K562 (cell line): Measurements from ENCODE around the gene ADGRA3. TPM values are rescaled to one million over a fixed set of nuclear protein-coding genes. Genes with fewer than 3 reads are reported as not detected.

Experiments
- ATAC-seq: fragments of 200-7000 bp; cut with Tn5 transposase; 3 replicates; pipeline ENCODE4 v1.9.1; 2020; ENCODE audit warnings: moderate library complexity
- BruUV-seq: library from RNA; stranded (reverse); fragments of 400-500 nt; replicated peaks from 2 replicates; lab custom pipeline; 2021; lab: Mats Ljungman, UMichigan
- CTCF ChIA-PET: fragments of 300-600 bp; formaldehyde crosslinking; extraction: SDS; loops from one replicate; lab custom pipeline; 2021; ENCODE audit warnings: low intra/inter-chr PET ratio; lab: Yijun Ruan, JAX
- POLR2A ChIA-PET: fragments of 300-600, 350-650 bp; sonication (Branson Sonifier 250); formaldehyde crosslinking; extraction: SDS; loops from one replicate; lab custom pipeline; 2021; ENCODE audit warnings: antibody characterized with exemption, inconsistent platforms; lab: Yijun Ruan, JAX
- DNase-seq, 4 experiments: peaks; one replicate each; pipeline versions ENCODE4 v3.0.0 to v3.0.0-alpha.2; 2011 to 2018; ENCODE audit warnings: low spot score in 3 of 4, mixed read lengths in 3 of 4; ENCODE audit errors: extremely low read depth in 1 of 4
- FAIRE-seq: peaks from 2 replicates; lab custom pipeline; 2011; peaks lifted over from hg19 to GRCh38; lab: Jason Lieb, UNC
- H2AFZ ChIP-seq: 2 replicates; pipeline ENCODE4 v1.6.0; 2011; ENCODE audit warnings: low read depth, low read length, control low read depth, inconsistent platforms
- H3K27ac ChIP-seq: fragments of 200-600 bp; 3 replicates; pipeline ENCODE4 v1.8.0; 2011; ENCODE audit warnings: low read depth, mild to moderate bottlenecking, control low read depth, inconsistent platforms, low read length, moderate library complexity, mixed read lengths; ENCODE audit errors: extremely low read depth
- H3K27me3 ChIP-seq, 2 experiments: fragments of 300-600 bp in 1 of 2; 2 replicates in 1 of 2; 3 replicates in 1 of 2; pipeline versions ENCODE4 v1.6.0 to v1.8.0; 2011; ENCODE audit warnings: inconsistent platforms in 2 of 2, low read length in 2 of 2, mild to moderate bottlenecking in 1 of 2, mixed read lengths in 1 of 2, moderate library complexity in 1 of 2; ENCODE audit not compliant: control insufficient read depth in 2 of 2, insufficient read depth in 2 of 2
- H3K36me3 ChIP-seq: fragments of 300-600 bp; 3 replicates; pipeline ENCODE4 v1.8.0; 2011; ENCODE audit warnings: mild to moderate bottlenecking, low read length, inconsistent platforms; ENCODE audit not compliant: control insufficient read depth, insufficient read depth
- H3K4me1 ChIP-seq, 2 experiments: fragments of 200-600 bp in 1 of 2; replicated peaks in 1 of 2; 2 replicates in 1 of 2; 3 replicates in 1 of 2; pipeline versions ENCODE4 v1.5.1 to v1.8.0; 2011; ENCODE audit warnings: inconsistent platforms in 2 of 2, low read length in 2 of 2, mild to moderate bottlenecking in 1 of 2, mixed read lengths in 1 of 2, moderate library complexity in 1 of 2; ENCODE audit not compliant: control insufficient read depth in 2 of 2, insufficient read depth in 2 of 2
- H3K4me2 ChIP-seq: 2 replicates; pipeline ENCODE4 v1.6.1; 2011; ENCODE audit warnings: low read length, control low read depth, inconsistent platforms, mixed read lengths; ENCODE audit not compliant: insufficient read depth
- H3K4me3 ChIP-seq: fragments of 200-600 bp; sonication (generic), shearing (Covaris generic); 2 replicates; pipeline ENCODE4 v1.5.1; 2016; ENCODE audit warnings: control low read depth, inconsistent platforms
- H3K79me2 ChIP-seq: fragments of 200-600 bp; 3 replicates; pipeline ENCODE4 v1.8.0; 2011; ENCODE audit warnings: low read length, inconsistent platforms; ENCODE audit not compliant: control insufficient read depth, insufficient read depth
- H3K9ac ChIP-seq, 2 experiments: 2 replicates each; pipeline versions ENCODE4 v1.6.0 to v1.6.1; 2011; ENCODE audit warnings: low read depth in 2 of 2, low read length in 2 of 2, control low read depth in 1 of 2, inconsistent platforms in 1 of 2, mild to moderate bottlenecking in 1 of 2, mixed read lengths in 1 of 2; ENCODE audit not compliant: insufficient read depth in 1 of 2
- H3K9me1 ChIP-seq: one replicate; pipeline ENCODE4 v1.6.0; 2011; ENCODE audit warnings: inconsistent platforms, mild to moderate bottlenecking, low read length, moderate library complexity; ENCODE audit not compliant: control insufficient read depth, insufficient read depth
- H3K9me3 ChIP-seq: replicated peaks from 2 replicates; pipeline ENCODE4 v1.5.1; 2011; ENCODE audit warnings: low read depth, low read length, inconsistent platforms; ENCODE audit not compliant: control insufficient read depth, insufficient read depth
- H4K20me1 ChIP-seq: replicated peaks from 2 replicates; pipeline ENCODE4 v1.6.1; 2011; ENCODE audit warnings: low read length, inconsistent platforms, mixed read lengths; ENCODE audit not compliant: control insufficient read depth, insufficient read depth
- CTCFL ChIP-seq: IDR thresholded peaks from 2 replicates; pipeline ENCODE4 v1.6.1; 2011; ENCODE audit warnings: borderline replicate concordance, low read depth, mild to moderate bottlenecking, moderate library complexity, low read length; ENCODE audit not compliant: insufficient read depth, poor library complexity, severe bottlenecking
- CXXC5 ChIP-seq: fragments of 250-450 bp; sonication (Bioruptor Pico); IDR thresholded peaks from 2 replicates; pipeline ENCODE4 v1.8.0; 2022; ENCODE audit warnings: inconsistent platforms, mild to moderate bottlenecking, moderate library complexity
- E2F8 ChIP-seq: fragments of 450-650 bp; IDR thresholded peaks from 2 replicates; pipeline ENCODE4 v1.7.1; 2018; ENCODE audit warnings: mild to moderate bottlenecking, low read depth; ENCODE audit not compliant: partially characterized antibody
- FOXO4 ChIP-seq: fragments of 450-650 bp; formaldehyde crosslinking; IDR thresholded peaks from 2 replicates; pipeline ENCODE4 v1.4.0; 2020; ENCODE audit warnings: mild to moderate bottlenecking, moderate library complexity
- MED1 ChIP-seq: sonication (generic); formaldehyde crosslinking; IDR thresholded peaks from 2 replicates; pipeline ENCODE4 v1.8.1; 2023; ENCODE audit warnings: missing genetic modification reagents, borderline replicate concordance
- PHF8 ChIP-seq: fragments of 200-600 bp; sonication (generic); IDR thresholded peaks from 2 replicates; pipeline ENCODE4 v1.6.1; 2012; ENCODE audit warnings: mixed run types, mild to moderate bottlenecking, inconsistent platforms, low read length, moderate library complexity, borderline replicate concordance
- RBBP5 ChIP-seq: fragments of 200-600 bp; sonication (generic); IDR thresholded peaks from 2 replicates; pipeline ENCODE4 v1.6.1; 2012; ENCODE audit warnings: borderline replicate concordance, mild to moderate bottlenecking, low read length, control low read depth, inconsistent platforms; ENCODE audit not compliant: insufficient read depth, poor library complexity, severe bottlenecking
- TAF1 ChIP-seq: IDR thresholded peaks from 2 replicates; pipeline ENCODE4 v1.6.1; 2011; ENCODE audit warnings: mild to moderate bottlenecking, low read length, moderate library complexity; ENCODE audit not compliant: insufficient read depth, control insufficient read depth, severe bottlenecking; ENCODE audit errors: extremely low read depth
- ZFP91 ChIP-seq: sonication (generic); formaldehyde crosslinking; IDR thresholded peaks from 2 replicates; pipeline ENCODE4 v1.8.0; 2022; ENCODE audit warnings: mild to moderate bottlenecking, missing genetic modification reagents
- ZNF140 ChIP-seq: fragments of 250-450 bp; sonication (Bioruptor Pico); IDR thresholded peaks from 2 replicates; pipeline ENCODE4 v1.8.0; 2021; ENCODE audit warnings: moderate library complexity, mild to moderate bottlenecking, inconsistent platforms
- ZNF354B ChIP-seq: fragments of 250-450 bp; sonication (Bioruptor Pico); IDR thresholded peaks from 2 replicates; pipeline ENCODE4 v1.4.0; 2020
- WGBS: fragments of 100-300 bp; shearing (Covaris generic); methylation state at CpG from one replicate; pipeline ENCODE4 v1.1.6; 2016; ENCODE audit warnings: low coverage, mixed read lengths; ENCODE audit not compliant: insufficient coverage; ENCODE audit errors: missing lambda C conversion rate; 5-methylcytosine and 5-hydroxymethylcytosine counted together
- in situ Hi-C: fragments of 300-500 bp; cut with MboI; formaldehyde crosslinking; loops from 4 replicates; pipeline ENCODE4 v1.15.0; 2018; ENCODE audit warnings: inconsistent platforms, mixed read lengths
- intact Hi-C: fragments of 100-400 bp; cut with micrococcal nuclease; formaldehyde crosslinking; loops from 2 replicates; pipeline ENCODE4 v1.14.2; 2022
- polyA plus RNA-seq, 8 experiments: library from polyadenylated mRNA; depleted of rRNA in 4 of 8; stranded (reverse) in 5 of 8; unstranded in 3 of 8; fragments of >200 nt; fragmentation: Nextera tagmentation in 2 of 8; fragmentation: Illumina TruSeq in 1 of 8; extraction: Ambion mirVana in 2 of 8; extraction: Trizol in 1 of 8; gene quantifications; 2 replicates each; pipeline versions ENCODE4 v1.2.1 to v1.2.3, GENCODE V29; 2011 to 2014; ENCODE audit warnings: inconsistent platforms in 1 of 8, missing spikeins in 1 of 8
- total RNA-seq, 7 experiments: library from RNA; depleted of rRNA in 6 of 7; stranded (reverse); fragments of >200 nt in 6 of 7; fragmentation: Illumina TruSeq in 2 of 7; extraction: Trizol in 2 of 7; gene quantifications; 2 replicates each; pipeline versions ENCODE4 v1.2.1 to v1.2.3, GENCODE V29; 2011 to 2021; ENCODE audit warnings: low replicate concordance in 1 of 7

The ADGRA3 gene
- total and polyA plus RNA-seq, 9 of the 15 experiments (the other 6 are each of a cell fraction or from before 2014, with no cell fraction given), result 0.06 to 2.3 (median 0.27) TPM; not detected in 3

GRCh38 chr4:22531311-22532019, 15.6 kb upstream of the ADGRA3 start (continued):
- TF ChIP-seq E2F8, result no peak

- H3K9ac ChIP-seq, result no peak overlapping the region
- intact Hi-C loops, result no loop called here
- ATAC-seq (no peak), FAIRE-seq (no peak), DNase-seq (no peak)
- no peaks in the 10 kb centered on the region for H3K9me1 ChIP-seq
- H3K9me3 ChIP-seq, result no peaks in the 10 kb centered on the region
- H3K27ac ChIP-seq, result no peak overlapping the region
- H3K79me2 ChIP-seq, result no peaks in the 10 kb centered on the region
- H3K4me1 ChIP-seq, result no peaks in the 10 kb centered on the region
- H4K20me1 ChIP-seq, result no peaks in the 10 kb centered on the region
- no peak overlapping the region for H3K4me3 ChIP-seq
- H3K27me3 ChIP-seq, result no peaks in the 10 kb centered on the region
- ChIA-PET POLR2A (no interaction called here), CTCF (no interaction called here)
- no TSS peak for BruUV-seq
- H3K36me3 ChIP-seq, result no peaks in the 10 kb centered on the region
- in situ Hi-C loops, result no loop called here
- H3K4me2 ChIP-seq, result no peak overlapping the region
- no peak overlapping the region for H2AFZ ChIP-seq
- WGBS, result 0% methylated on average over 3 of the region's 3 CpGs
- TF ChIP-seq RBBP5 (no peak), PHF8 (no peak), FOXO4 (CRISPR knock-in tag) (no peak), CXXC5 (no peak), MED1 (CRISPR knock-in tag) (no peak), CTCFL (no peak), ZFP91 (no peak), ZNF354B (CRISPR knock-in tag) (no peak), ZNF140 (no peak), TAF1 (no peak)
Observed at GRCh38 chr4:22524895-22525294, 9.0 kb upstream of the ADGRA3 start.
